ENCODE results near the gene PDSS2. TPM values are rescaled to one million over a fixed set of nuclear protein-coding genes. Genes with fewer than 3 reads are reported as not detected.

PDSS2 gene
- total and polyA plus RNA-seq, 4 donors = 10.5 to 20.9 (median 16.0) TPM

- TF ChIP-seq, protein P1, sequence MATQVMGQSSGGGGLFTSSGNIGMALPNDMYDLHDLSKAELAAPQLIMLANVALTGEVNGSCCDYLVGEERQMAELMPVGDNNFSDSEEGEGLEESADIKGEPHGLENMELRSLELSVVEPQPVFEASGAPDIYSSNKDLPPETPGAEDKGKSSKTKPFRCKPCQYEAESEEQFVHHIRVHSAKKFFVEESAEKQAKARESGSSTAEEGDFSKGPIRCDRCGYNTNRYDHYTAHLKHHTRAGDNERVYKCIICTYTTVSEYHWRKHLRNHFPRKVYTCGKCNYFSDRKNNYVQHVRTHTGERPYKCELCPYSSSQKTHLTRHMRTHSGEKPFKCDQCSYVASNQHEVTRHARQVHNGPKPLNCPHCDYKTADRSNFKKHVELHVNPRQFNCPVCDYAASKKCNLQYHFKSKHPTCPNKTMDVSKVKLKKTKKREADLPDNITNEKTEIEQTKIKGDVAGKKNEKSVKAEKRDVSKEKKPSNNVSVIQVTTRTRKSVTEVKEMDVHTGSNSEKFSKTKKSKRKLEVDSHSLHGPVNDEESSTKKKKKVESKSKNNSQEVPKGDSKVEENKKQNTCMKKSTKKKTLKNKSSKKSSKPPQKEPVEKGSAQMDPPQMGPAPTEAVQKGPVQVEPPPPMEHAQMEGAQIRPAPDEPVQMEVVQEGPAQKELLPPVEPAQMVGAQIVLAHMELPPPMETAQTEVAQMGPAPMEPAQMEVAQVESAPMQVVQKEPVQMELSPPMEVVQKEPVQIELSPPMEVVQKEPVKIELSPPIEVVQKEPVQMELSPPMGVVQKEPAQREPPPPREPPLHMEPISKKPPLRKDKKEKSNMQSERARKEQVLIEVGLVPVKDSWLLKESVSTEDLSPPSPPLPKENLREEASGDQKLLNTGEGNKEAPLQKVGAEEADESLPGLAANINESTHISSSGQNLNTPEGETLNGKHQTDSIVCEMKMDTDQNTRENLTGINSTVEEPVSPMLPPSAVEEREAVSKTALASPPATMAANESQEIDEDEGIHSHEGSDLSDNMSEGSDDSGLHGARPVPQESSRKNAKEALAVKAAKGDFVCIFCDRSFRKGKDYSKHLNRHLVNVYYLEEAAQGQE (IDR thresholded peaks at IDR 0.05) = no peak
- TF ChIP-seq EGR1 (IDR thresholded peaks at IDR 0.05; ENCODE audit: low read depth in 2 of 2) (no peak), FOXA1 (IDR thresholded peaks at IDR 0.05) (no peak), MAX (IDR thresholded peaks at IDR 0.05) (no peak), FOXA2 (IDR thresholded peaks at IDR 0.05) (no peak), GABPA (IDR thresholded peaks at IDR 0.05 in 1 of 2, conservative IDR thresholded peaks at IDR 0.05 in 1 of 2) (no peak), RXRA (IDR thresholded peaks at IDR 0.05) (no peak)
- TF ChIP-seq, protein P2, sequence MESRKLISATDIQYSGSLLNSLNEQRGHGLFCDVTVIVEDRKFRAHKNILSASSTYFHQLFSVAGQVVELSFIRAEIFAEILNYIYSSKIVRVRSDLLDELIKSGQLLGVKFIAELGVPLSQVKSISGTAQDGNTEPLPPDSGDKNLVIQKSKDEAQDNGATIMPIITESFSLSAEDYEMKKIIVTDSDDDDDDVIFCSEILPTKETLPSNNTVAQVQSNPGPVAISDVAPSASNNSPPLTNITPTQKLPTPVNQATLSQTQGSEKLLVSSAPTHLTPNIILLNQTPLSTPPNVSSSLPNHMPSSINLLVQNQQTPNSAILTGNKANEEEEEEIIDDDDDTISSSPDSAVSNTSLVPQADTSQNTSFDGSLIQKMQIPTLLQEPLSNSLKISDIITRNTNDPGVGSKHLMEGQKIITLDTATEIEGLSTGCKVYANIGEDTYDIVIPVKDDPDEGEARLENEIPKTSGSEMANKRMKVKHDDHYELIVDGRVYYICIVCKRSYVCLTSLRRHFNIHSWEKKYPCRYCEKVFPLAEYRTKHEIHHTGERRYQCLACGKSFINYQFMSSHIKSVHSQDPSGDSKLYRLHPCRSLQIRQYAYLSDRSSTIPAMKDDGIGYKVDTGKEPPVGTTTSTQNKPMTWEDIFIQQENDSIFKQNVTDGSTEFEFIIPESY (IDR thresholded peaks at IDR 0.05) = no peak
- TF ChIP-seq, protein P3, sequence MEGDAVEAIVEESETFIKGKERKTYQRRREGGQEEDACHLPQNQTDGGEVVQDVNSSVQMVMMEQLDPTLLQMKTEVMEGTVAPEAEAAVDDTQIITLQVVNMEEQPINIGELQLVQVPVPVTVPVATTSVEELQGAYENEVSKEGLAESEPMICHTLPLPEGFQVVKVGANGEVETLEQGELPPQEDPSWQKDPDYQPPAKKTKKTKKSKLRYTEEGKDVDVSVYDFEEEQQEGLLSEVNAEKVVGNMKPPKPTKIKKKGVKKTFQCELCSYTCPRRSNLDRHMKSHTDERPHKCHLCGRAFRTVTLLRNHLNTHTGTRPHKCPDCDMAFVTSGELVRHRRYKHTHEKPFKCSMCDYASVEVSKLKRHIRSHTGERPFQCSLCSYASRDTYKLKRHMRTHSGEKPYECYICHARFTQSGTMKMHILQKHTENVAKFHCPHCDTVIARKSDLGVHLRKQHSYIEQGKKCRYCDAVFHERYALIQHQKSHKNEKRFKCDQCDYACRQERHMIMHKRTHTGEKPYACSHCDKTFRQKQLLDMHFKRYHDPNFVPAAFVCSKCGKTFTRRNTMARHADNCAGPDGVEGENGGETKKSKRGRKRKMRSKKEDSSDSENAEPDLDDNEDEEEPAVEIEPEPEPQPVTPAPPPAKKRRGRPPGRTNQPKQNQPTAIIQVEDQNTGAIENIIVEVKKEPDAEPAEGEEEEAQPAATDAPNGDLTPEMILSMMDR (IDR thresholded peaks at IDR 0.05; ENCODE audit: low read depth, low read length, missing input control) = no peak
- DNase-seq (ENCODE audit: low spot score) = no peak
- no peak overlapping the region for H3K27ac ChIP-seq (ENCODE audit: low read depth in 1 of 2, low read length in 2 of 2)
- no peak overlapping the region for H3K9ac ChIP-seq (ENCODE audit: low read depth in 1 of 2, low read length in 2 of 2)
- peaks cover 0 to 6% (median 1%) of the 10 kb centered on the region in 4 donors for H3K9me3 ChIP-seq (ENCODE audit: control insufficient read depth in 4 of 4, low read length in 3 of 4)
- H3K27me3 ChIP-seq (ENCODE audit: control insufficient read depth in 4 of 4, insufficient read depth in 4 of 4, low read length in 3 of 4) = no peaks in the 10 kb centered on the region
- H3K36me3 ChIP-seq (ENCODE audit: control insufficient read depth in 4 of 4, insufficient read depth in 3 of 4, low read depth in 1 of 4, low read length in 3 of 4) = no peaks in the 10 kb centered on the region
- no peak overlapping the region for H3K4me3 ChIP-seq (ENCODE audit: low read depth in 1 of 3, low read length in 3 of 3)
- no peaks in the 10 kb centered on the region for H3K4me1 ChIP-seq (ENCODE audit: control insufficient read depth in 4 of 4, insufficient read depth in 4 of 4, low read length in 3 of 4)
These were observed 68.5 kb downstream of the PDSS2 start for GRCh38 chr6:107390685-107391435.

DNA sequence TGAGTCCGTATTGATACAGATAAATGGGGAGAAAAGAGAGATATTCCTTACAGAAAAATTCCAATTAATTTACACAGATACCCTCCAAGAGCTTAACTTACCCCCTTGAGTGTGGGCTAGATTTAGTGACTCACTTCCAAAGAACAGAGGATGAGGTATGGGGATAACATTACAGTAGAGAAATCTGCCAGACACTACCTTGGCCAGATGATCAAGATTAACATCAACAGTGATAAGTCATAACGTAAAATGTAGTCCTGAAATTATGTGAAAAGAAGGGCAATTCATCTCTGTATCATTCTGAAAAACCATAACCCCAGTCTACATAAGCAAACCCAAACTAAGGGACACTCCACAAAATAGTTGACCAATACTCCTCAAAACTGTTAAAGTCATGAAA, 69.3 kb downstream of the PDSS2 start:
- H3K27ac ChIP-seq (ENCODE audit: low read depth in 1 of 2, low read length in 2 of 2) = no peak overlapping the region

More for the DNA sequence above, 69.3 kb downstream of the PDSS2 start:
- no peak overlapping the region for H3K4me3 ChIP-seq (ENCODE audit: low read depth in 1 of 3, low read length in 3 of 3)
- H3K27me3 ChIP-seq (ENCODE audit: control insufficient read depth in 4 of 4, insufficient read depth in 4 of 4, low read length in 3 of 4) = no peaks in the 10 kb centered on the region
- H3K9ac ChIP-seq (ENCODE audit: low read depth in 1 of 2, low read length in 2 of 2) = no peak overlapping the region
- no peak for DNase-seq (ENCODE audit: low spot score)
- TF ChIP-seq, protein P3 (IDR thresholded peaks at IDR 0.05; ENCODE audit: low read depth, low read length, missing input control) = no peak
- TF ChIP-seq HNF4A (conservative IDR thresholded peaks at IDR 0.05) (no peak), NR2F2 (IDR thresholded peaks at IDR 0.05) (no peak), JUND (IDR thresholded peaks at IDR 0.05) (no peak), FOXA1 (IDR thresholded peaks at IDR 0.05) (no peak), FOXA2 (IDR thresholded peaks at IDR 0.05) (no peak), YY1 (IDR thresholded peaks at IDR 0.05) (no peak), ATF3 (IDR thresholded peaks at IDR 0.05) (no peak), RXRA (IDR thresholded peaks at IDR 0.05) (no peak)
- TF ChIP-seq, protein P1 (IDR thresholded peaks at IDR 0.05) = no peak
- peaks cover 0 to 4% (median 1%) of the 10 kb centered on the region in 4 donors for H3K9me3 ChIP-seq (ENCODE audit: control insufficient read depth in 4 of 4, low read length in 3 of 4)
- 96% methylated on average over 2 of the region's 2 CpGs for WGBS
- H3K36me3 ChIP-seq (ENCODE audit: control insufficient read depth in 4 of 4, insufficient read depth in 3 of 4, low read depth in 1 of 4, low read length in 3 of 4) = no peaks in the 10 kb centered on the region
- H3K4me1 ChIP-seq (ENCODE audit: control insufficient read depth in 4 of 4, insufficient read depth in 4 of 4, low read length in 3 of 4) = no peaks in the 10 kb centered on the region
